ENCODE measurements around the gene CASK.
A peak's percentile ranks its signal among the peaks of the same experiment; 100 is the strongest.

Gene CASK

DNA sequence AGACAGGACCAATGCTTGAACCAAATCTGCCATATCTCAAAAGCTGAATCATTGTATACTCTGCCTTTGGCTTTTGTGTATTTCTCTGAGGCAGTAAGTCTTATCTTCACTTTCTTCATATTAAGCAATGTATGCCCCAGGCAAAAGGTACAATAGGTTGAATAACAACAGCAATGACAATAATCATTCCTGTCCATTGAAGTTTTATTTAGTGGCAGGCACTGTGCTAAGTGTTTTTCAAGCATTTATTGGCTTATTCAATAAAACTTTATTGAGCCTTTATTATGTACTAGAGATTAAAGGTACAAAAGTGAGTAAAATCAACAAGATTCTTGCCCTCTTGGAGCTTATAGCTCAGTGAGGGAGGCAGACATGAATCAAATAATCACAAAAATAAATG, 8.2 kb upstream of the CASK start:
- TF ChIP-seq, protein P1, sequence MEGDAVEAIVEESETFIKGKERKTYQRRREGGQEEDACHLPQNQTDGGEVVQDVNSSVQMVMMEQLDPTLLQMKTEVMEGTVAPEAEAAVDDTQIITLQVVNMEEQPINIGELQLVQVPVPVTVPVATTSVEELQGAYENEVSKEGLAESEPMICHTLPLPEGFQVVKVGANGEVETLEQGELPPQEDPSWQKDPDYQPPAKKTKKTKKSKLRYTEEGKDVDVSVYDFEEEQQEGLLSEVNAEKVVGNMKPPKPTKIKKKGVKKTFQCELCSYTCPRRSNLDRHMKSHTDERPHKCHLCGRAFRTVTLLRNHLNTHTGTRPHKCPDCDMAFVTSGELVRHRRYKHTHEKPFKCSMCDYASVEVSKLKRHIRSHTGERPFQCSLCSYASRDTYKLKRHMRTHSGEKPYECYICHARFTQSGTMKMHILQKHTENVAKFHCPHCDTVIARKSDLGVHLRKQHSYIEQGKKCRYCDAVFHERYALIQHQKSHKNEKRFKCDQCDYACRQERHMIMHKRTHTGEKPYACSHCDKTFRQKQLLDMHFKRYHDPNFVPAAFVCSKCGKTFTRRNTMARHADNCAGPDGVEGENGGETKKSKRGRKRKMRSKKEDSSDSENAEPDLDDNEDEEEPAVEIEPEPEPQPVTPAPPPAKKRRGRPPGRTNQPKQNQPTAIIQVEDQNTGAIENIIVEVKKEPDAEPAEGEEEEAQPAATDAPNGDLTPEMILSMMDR (IDR thresholded peaks at IDR 0.05; ENCODE audit: control insufficient read depth, extremely low read depth, insufficient read depth) = no peak
- no peak for DNase-seq (ENCODE audit: low read depth)
- no peak overlapping the region for H3K4me3 ChIP-seq (ENCODE audit: low read depth, low read length)

DNA sequence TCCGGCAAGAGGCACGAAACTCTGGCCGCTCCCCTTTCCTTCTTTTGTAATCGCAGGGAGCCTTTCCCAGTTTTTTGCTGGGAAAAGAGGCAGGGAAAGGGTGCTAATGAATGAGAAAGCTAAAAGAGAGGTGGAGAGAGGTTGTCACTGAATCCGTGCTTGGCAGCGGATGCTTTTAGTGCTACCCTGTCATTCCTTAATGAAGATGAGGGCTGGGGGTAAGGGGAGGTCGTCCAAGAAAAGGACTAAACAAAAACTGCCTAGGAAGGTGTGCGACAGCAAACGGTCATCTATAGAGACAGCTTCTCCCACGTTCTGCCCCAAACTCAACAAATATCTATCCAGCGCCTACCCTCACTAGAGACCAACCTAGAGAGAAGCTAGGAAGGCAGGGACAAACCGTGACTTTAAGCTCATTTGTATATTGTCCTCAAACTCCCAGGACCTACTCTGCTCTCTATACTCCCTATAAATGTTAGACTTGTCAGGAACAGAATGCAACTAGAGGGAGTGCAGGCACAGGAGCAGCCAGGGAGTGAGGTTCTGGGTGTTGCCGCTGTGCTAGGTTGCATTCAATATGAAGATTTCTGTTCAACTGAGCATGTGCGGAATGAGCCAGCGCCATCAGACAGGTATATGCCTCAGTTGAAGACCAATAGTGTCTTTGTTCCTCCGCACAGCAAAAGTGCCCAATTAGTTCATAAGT, 777 bp upstream of the CASK start:
- no peak for DNase-seq (ENCODE audit: low read depth)
- TF ChIP-seq, protein P1 (IDR thresholded peaks at IDR 0.05; ENCODE audit: control insufficient read depth, extremely low read depth, insufficient read depth) = no peak
- peak overlapping the region; percentile 69 for H3K4me3 ChIP-seq (ENCODE audit: low read depth, low read length)

DNA sequence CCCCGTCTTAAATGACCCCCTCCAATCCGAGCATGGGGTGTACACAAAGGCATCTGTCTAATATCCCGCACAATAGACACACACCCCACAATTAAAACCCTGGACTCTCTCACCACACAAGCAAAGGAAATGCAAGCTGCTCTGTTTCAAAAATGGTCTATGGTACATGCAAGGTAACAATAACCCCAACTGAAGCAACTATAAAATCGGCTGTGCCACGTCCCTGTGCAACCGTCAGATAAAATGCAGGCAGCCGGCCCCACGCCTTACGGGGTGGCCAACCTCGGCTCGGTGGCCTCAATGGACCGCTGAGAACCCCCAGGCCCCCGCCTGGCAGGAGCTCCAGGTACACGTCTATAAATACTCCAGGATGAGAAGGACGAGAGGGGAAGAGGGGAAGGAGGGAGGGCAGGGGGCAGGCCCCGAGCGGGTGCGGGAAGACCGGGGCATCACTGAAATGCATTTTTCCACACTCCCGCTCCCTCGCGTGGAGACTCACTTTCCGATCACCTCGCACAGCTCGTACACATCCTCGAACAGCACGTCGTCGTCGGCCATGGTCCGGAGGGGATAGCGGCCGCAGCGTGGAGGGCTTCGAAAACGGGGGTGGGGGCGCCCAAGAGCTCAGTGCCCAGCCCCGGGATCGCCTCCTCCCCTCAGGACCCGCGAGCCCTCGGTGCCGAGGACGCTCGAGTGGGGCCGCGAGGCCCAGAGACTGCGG, 763 bp downstream of the CASK start:
- TF ChIP-seq, protein P1 (IDR thresholded peaks at IDR 0.05; ENCODE audit: control insufficient read depth, extremely low read depth, insufficient read depth) = no peak
- no peak for DNase-seq (ENCODE audit: low read depth)
- H3K4me3 ChIP-seq (ENCODE audit: low read depth, low read length) = peak overlapping the region; percentile 66

DNA sequence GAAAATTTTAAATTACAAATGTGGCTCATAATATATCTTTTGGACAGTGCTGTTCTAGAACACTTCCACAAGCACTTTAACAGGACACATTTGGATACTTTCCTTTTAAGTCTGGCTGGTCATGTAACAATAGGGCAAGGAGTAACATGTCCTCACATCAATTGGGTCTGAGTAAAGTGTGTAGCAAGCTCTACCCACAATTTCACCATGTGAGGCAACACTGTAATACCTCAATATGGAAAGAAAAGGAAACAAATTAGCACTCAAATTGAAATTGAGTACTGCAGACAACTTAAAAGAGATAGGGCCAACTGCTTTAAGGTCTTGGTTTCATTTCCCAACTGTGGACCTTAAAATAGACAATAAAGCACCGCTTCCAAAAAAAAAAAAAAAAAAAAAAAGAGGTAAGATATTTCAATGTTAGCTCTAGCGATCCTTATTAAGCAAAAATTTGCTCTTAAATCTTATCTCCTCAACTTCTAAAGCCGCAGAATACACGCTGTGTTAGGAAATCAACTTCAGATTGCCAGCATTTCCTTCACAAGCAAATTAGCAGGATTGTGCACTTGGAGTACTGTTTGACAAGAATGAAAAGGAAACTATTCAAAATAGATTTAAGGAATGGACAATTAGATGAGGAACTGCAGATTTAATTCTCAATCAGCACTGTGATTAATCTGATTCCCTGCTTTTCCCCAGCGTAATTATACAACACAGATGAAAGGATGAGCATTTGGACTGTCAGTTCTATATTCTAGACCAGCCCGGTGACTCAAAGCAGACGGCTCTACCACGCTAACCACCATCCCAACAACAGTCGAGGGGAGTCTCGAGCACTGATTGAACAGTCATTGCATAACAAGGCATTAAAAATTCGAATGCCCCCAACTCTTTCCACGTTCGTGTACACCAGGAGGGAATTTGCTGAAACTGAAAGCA, 1.6 kb downstream of the CASK start:
- peak overlapping the region; percentile 66 for H3K4me3 ChIP-seq (ENCODE audit: low read depth, low read length)
- TF ChIP-seq, protein P1 (IDR thresholded peaks at IDR 0.05; ENCODE audit: control insufficient read depth, extremely low read depth, insufficient read depth) = no peak
- DNase-seq (ENCODE audit: low read depth) = no peak

DNA sequence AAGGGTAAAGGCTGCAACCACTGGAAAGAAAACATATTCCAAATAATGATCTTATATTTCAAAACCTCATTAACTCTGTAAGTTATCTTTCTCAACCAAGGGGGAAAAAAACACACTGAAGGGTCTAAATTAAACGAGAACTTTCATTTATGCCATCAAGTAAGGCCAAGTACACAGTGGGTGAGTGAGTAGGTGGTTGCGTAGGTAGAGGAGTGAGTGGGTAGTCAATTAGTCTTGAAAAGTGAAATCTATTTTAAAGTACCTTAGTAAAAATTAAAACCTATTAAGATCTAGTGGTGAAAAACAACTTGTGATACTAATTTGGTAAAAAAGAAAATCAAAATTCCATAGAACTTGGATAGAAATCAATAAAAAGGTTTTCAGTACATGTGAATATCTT, 3.5 kb downstream of the CASK start:
- H3K4me3 ChIP-seq (ENCODE audit: low read depth, low read length) = no peak overlapping the region
- TF ChIP-seq, protein P1 (IDR thresholded peaks at IDR 0.05; ENCODE audit: control insufficient read depth, extremely low read depth, insufficient read depth) = no peak
- DNase-seq (ENCODE audit: low read depth) = no peak

DNA sequence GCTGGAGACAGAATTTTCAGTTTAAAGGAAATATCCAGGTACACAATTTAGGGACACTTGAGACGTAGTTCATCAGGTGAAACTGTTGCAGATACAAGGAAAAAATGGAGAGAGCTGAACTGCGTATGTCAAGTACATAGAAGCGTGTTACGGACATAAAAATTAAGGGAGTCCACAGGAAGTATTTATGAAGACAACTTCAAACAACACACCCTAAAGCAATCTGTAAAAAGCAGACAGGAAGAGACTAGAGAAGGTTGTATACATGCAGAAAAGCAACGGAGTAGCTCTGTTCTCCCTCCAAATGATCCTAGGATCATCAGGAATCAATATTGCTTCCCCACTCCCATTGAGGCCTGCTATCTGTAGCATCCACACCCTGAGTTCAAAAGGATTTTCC, 5.8 kb downstream of the CASK start:
- TF ChIP-seq, protein P1 (IDR thresholded peaks at IDR 0.05; ENCODE audit: control insufficient read depth, extremely low read depth, insufficient read depth) = no peak
- no peak overlapping the region for H3K4me3 ChIP-seq (ENCODE audit: low read depth, low read length)
- DNase-seq (ENCODE audit: low read depth) = no peak
